ENCODE data around the gene MRPL1.

Gene MRPL1

GRCh38 chr4:77862478-77863216 is at the start of gene MRPL1:
Gene MRPL1 (plus strand): TSS chr4:77862830. CDS start chr4:77862849, 19 bp downstream.
- H3K4me1 ChIP-seq (ENCODE audit: insufficient read depth, low read length, poor library complexity, severe bottlenecking), result peaks cover 21% of the 10 kb centered on the region
- no peaks in the 10 kb centered on the region for H3K36me3 ChIP-seq (ENCODE audit: insufficient read depth, low read length)
- H3K27me3 ChIP-seq (ENCODE audit: insufficient read depth, low read length, poor library complexity, severe bottlenecking), result no peaks in the 10 kb centered on the region
- peak within 1 kb of the TSS; percentile 87 for H2AFZ ChIP-seq (ENCODE audit: low read length)
- no peak for TF ChIP-seq EZH2phosphoT487 (IDR thresholded peaks at IDR 0.05; ENCODE audit: borderline replicate concordance)
- peak; percentile 20; the same call in 1 of the 2 replicates for TF ChIP-seq CTCF (conservative IDR thresholded peaks at IDR 0.05; ENCODE audit: low read length)
- H3K9me2 ChIP-seq (replicated peaks; ENCODE audit: low read depth, low read length), result no peaks in the 10 kb centered on the region
- peak within 1 kb of the TSS; percentile 86 for H3K4me2 ChIP-seq (ENCODE audit: low read depth, low read length, poor library complexity, severe bottlenecking)
- peaks cover 5% of the 10 kb centered on the region; the same call in 1 of the 2 replicates for H3F3A ChIP-seq (ENCODE audit: low read depth)
- no peaks in the 10 kb centered on the region for H4K20me1 ChIP-seq (ENCODE audit: insufficient read depth, low read length, poor library complexity, severe bottlenecking)
- H3K9ac ChIP-seq (ENCODE audit: low read depth, low read length, poor library complexity, severe bottlenecking), result peak within 1 kb of the TSS; percentile 85
- H3K79me2 ChIP-seq (ENCODE audit: insufficient read depth, low read length), result peaks cover 39% of the 10 kb centered on the region
- H3K4me3 ChIP-seq (ENCODE audit: low read length, poor library complexity, severe bottlenecking), result peak within 1 kb of the TSS; percentile 99
- no peaks in the 10 kb centered on the region for H3K9me3 ChIP-seq (ENCODE audit: insufficient read depth, low read depth, low read length)

- no peaks in the 10 kb centered on the region for H3K36me3 ChIP-seq (ENCODE audit: insufficient read depth, low read length)
- H2AFZ ChIP-seq (ENCODE audit: low read length), result no peak overlapping the region
- H3K9me3 ChIP-seq (ENCODE audit: insufficient read depth, low read depth, low read length), result no peaks in the 10 kb centered on the region
- H3K9ac ChIP-seq (ENCODE audit: low read depth, low read length, poor library complexity, severe bottlenecking), result peak overlapping the region; percentile 27
- peaks cover 34% of the 10 kb centered on the region for H3K4me1 ChIP-seq (ENCODE audit: insufficient read depth, low read length, poor library complexity, severe bottlenecking)
- peak overlapping the region; percentile 88 for H3K4me2 ChIP-seq (ENCODE audit: low read depth, low read length, poor library complexity, severe bottlenecking)
- TF ChIP-seq EZH2phosphoT487 (IDR thresholded peaks at IDR 0.05; ENCODE audit: borderline replicate concordance), result no peak
- TF ChIP-seq CTCF (conservative IDR thresholded peaks at IDR 0.05; ENCODE audit: low read length), result no peak
- H4K20me1 ChIP-seq (ENCODE audit: insufficient read depth, low read length, poor library complexity, severe bottlenecking), result peaks cover 67% of the 10 kb centered on the region
- H3F3A ChIP-seq (ENCODE audit: low read depth), result no peaks in the 10 kb centered on the region
- peaks cover 90% of the 10 kb centered on the region for H3K79me2 ChIP-seq (ENCODE audit: insufficient read depth, low read length)
- H3K9me2 ChIP-seq (replicated peaks; ENCODE audit: low read depth, low read length), result no peaks in the 10 kb centered on the region
- H3K27me3 ChIP-seq (ENCODE audit: insufficient read depth, low read length, poor library complexity, severe bottlenecking), result peaks cover 5% of the 10 kb centered on the region
- peak overlapping the region; percentile 94 for H3K4me3 ChIP-seq (ENCODE audit: low read length, poor library complexity, severe bottlenecking)
These were observed 47.0 kb upstream of the MRPL1 start for GRCh38 chr4:77815636-77816035.

GRCh38 chr4:77816546-77816945 is 46.1 kb upstream of the MRPL1 start:
- peak overlapping the region; percentile 94 for H3K4me3 ChIP-seq (ENCODE audit: low read length, poor library complexity, severe bottlenecking)
- H3K79me2 ChIP-seq (ENCODE audit: insufficient read depth, low read length), result peaks cover 81% of the 10 kb centered on the region
- no peak for TF ChIP-seq EZH2phosphoT487 (IDR thresholded peaks at IDR 0.05; ENCODE audit: borderline replicate concordance)
- no peak for TF ChIP-seq CTCF (conservative IDR thresholded peaks at IDR 0.05; ENCODE audit: low read length)
- H4K20me1 ChIP-seq (ENCODE audit: insufficient read depth, low read length, poor library complexity, severe bottlenecking), result peaks cover 64% of the 10 kb centered on the region
- H3K36me3 ChIP-seq (ENCODE audit: insufficient read depth, low read length), result no peaks in the 10 kb centered on the region
- no peak overlapping the region for H3K9ac ChIP-seq (ENCODE audit: low read depth, low read length, poor library complexity, severe bottlenecking)
- peaks cover 41% of the 10 kb centered on the region for H3K4me1 ChIP-seq (ENCODE audit: insufficient read depth, low read length, poor library complexity, severe bottlenecking)
- H3K4me2 ChIP-seq (ENCODE audit: low read depth, low read length, poor library complexity, severe bottlenecking), result peak overlapping the region; percentile 88
- H3F3A ChIP-seq (ENCODE audit: low read depth), result no peaks in the 10 kb centered on the region
- no peaks in the 10 kb centered on the region for H3K9me2 ChIP-seq (replicated peaks; ENCODE audit: low read depth, low read length)
- H2AFZ ChIP-seq (ENCODE audit: low read length), result no peak overlapping the region
- peaks cover 5% of the 10 kb centered on the region for H3K27me3 ChIP-seq (ENCODE audit: insufficient read depth, low read length, poor library complexity, severe bottlenecking)
- H3K9me3 ChIP-seq (ENCODE audit: insufficient read depth, low read depth, low read length), result no peaks in the 10 kb centered on the region
